HG03558 (cell line): ENCODE results near the gene MEN1.

ENCODE experiments used
- ATAC-seq: cut with Tn5 transposase; IDR thresholded peaks from one replicate; pipeline ENCODE4 v1.9.1; 2021; ENCODE audit warnings: moderate number of reproducible peaks; ENCODE audit not compliant: unreplicated experiment; ENCODE audit errors: extremely low read depth

The MEN1 gene

DNA sequence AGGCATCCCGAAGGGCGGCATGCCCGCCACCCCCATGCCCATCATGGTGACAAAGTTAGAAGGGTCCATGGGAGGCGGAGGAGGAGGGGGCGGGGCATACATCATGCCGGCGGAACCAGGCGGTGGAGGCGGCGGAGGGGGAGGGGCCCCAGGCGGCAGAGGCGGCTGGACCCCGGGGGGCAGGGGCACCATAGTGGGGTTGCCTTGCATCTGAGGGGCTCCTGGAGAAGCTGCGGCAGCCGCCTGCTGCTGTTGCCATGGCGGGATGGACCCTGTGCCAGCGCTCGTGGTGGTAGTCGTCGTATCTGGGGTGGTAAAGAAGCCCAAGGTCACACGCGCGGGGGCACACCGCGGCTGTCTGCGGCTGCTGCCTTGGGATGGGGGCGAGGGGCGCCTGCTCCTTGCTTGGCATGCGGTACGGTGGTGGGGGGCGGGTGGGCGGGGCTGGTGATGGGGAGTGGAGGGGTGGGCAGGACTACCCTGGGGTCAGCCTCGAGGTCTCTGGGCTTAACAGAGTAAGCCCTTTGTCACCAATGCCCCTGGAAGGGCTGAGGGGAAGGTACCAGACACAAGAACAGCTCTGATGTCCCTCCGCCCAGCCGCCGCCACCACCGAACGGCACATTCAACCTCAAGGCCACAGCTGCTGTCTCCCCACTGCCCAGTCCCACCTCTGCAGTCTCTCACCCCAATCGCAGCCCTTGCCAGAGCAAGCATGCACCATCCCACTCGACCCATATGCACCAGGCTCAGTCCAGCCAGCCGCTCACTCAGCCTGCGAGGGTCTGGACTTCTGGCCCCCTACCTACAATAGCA is 44.3 kb downstream of the MEN1 start:
- no peak for ATAC-seq

DNA sequence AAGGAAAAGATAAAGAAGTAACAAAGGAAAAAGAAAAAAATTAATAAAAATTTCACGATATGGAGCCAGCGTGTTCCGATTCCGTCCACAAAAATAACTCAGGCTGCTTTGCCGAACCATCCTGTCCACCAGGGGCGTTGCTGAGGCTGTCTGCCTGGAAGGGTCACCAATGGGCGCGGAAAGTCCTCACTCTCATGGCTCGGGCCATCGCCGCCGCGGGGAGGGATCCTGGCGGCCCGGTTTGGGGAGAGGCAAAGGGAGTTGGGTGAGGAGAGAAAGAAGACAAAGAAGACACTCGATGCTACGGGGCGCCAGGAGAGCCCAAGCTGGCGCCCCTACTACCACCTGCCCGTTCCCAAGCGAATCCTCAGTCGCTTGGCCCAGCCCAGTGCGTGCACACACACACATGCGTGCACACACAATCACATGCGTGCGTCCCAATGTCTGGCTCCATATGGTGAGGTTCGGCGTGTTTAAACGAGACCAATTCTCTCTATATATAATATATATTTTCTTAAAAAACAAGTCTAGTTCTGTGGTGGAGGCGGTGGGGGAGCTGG is 45.0 kb downstream of the MEN1 start:
- ATAC-seq = no peak

DNA sequence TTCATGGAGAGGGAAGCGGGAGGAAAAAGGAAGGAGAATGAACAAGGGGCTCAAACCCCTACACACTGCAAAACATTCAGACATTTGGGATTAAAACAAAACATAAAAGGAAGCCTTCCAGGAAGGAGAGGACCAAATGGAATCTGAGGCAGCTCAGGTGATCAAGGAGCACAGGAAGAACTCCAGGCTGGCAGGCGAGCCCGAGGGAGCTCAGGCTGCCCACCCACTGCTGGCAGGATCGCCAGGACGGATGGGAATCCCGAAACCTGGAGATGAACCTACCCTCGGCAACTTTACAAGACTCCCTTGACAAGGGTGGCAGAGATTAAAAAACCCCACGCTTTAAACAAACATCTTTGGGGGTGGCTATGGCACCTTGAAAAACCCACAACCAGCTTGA is 45.6 kb downstream of the MEN1 start:
- no peak for ATAC-seq

DNA sequence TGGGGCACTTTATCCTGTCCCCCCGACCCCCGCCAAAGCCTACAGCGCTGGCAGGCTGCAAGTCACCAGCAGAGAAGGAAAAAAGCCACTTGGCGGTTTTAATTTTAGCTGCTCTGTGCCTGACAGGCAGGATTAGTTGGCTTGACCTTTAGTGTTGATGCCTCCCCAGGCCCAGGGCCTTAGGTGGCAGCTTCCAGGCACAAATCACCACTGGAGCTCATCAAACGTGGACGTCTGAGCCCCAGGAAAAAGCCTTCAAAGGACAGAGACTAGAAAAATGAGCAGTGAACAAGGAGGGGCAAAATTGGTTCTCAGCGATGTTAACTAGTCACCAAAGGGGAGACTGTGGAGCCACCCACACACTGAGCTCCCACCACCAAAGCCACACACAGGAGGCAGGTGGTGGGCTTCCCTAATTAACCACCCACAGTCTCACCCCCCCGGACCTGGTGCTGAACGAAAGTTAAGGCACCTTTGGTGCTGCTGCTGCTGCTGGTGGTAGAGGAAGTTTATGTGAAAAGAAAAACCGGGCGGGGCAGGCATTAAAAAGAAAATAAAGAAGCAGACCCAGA is 46.2 kb downstream of the MEN1 start:
- no peak for ATAC-seq

DNA sequence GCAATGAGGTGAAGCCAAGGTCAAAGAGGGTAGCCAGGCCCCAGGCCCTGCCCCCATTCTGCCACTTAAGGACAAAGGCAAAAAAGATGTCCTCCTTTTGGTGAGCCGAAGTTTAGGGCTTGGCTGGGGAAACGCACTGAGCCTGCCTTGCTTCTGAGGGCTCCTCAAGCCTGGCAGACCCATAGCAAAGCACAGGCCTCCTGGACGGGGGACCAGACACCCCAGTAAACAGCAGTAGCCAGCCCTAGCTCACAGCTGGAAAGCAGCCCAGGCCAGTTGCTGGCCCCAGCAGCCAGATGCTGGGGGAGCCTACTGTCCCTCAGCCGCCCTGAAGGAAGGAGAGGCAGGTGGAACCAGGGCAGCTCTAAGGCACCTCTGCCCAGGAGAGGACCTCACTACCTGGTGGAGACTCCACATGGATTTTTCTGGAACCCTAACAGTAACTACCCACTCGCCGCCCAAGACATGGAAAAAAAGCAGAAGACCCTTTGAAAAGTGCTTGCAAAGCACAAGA is 46.8 kb downstream of the MEN1 start:
- ATAC-seq = no peak

DNA sequence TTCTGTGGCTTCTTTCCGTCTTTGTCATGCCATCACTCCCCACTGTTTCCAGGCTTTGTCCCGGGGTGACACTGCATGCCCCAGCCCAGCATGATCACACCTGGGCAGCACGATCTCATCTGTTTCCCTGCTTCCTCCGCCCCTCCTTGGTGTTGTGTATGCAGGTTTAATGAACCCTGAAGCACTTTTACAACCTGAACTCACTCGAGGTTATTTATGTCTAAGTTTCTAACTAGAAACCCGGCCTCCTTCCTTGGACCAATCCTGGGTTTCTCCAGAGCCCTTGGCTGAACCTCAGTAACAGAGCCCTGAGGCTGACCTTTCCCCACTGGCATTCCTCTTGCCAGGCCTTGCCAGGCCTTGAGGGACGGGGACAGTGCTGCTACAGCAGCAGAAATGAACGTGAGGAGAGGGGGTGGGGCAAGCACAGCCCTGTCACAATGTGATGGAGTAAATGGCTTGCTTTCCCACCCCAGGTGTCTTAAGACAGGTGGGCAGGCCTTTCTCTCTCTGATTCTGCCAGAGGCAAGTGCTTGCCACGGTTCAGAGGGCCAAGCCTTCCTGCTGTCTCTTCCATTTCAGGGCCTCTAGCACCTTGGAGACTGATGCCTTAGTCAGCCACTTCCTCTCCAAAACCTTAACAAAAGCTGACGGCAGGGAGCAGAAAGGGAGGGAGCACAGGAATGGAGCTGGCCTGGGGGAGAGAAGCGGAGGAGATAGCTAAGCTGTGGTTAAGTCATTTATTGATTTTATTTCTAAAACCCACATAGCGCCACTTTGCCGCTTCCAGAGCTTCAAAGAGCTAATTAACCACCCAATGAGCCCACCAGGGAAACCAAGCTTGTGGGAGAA is 47.5 kb downstream of the MEN1 start:
- ATAC-seq = no peak

DNA sequence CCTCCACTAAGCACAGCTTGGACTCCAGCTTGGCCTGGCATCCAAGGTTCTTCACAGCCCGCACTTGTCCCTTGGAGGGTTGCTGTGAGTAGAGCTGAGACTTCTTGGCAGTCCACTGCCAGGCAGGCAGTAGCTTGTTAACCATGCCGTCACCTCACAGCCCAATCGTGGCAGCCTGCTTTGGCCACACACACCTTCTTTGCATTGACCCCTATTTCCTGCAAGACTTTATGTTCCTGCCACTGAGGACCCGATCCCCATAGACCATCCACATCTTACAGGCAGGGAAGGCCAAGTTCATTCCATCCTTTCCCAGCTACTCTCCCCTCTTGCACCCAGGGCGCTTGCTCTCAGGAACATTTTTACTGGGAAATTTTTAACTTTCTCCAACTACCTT is 48.1 kb downstream of the MEN1 start:
- no peak for ATAC-seq

DNA sequence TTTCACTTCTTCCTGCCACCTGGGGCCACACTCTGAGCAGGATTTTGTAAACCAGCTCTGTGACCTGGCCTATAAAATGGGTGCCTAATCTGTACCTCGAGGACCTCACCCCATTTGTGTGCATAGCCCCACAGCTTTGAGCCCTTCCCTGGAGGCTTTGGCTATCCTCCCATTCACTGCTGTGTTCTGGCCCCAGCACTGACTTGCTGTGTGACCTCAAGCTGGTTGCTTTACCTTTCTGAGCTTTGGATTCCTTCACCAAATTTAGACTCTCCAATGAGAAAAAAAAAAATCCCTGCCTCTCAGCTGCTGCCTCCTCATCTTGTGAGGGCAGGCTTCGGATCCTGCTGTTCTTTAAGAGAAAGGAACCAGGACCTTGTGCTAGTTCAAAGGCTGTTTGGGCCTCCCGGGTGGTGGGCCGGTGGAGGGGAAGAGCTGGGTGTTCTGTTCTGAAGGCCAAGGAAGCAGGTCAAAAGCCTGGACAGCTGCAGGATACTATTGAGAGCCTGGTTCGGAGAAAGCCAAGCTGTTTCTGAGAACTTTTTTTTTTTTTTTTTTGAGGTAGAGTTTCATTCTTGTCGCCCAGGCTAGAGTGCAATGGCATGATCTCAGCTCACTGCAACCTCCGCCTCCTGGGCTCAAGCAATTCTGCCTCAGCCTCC is 49.5 kb downstream of the MEN1 start:
- ATAC-seq = no peak

DNA sequence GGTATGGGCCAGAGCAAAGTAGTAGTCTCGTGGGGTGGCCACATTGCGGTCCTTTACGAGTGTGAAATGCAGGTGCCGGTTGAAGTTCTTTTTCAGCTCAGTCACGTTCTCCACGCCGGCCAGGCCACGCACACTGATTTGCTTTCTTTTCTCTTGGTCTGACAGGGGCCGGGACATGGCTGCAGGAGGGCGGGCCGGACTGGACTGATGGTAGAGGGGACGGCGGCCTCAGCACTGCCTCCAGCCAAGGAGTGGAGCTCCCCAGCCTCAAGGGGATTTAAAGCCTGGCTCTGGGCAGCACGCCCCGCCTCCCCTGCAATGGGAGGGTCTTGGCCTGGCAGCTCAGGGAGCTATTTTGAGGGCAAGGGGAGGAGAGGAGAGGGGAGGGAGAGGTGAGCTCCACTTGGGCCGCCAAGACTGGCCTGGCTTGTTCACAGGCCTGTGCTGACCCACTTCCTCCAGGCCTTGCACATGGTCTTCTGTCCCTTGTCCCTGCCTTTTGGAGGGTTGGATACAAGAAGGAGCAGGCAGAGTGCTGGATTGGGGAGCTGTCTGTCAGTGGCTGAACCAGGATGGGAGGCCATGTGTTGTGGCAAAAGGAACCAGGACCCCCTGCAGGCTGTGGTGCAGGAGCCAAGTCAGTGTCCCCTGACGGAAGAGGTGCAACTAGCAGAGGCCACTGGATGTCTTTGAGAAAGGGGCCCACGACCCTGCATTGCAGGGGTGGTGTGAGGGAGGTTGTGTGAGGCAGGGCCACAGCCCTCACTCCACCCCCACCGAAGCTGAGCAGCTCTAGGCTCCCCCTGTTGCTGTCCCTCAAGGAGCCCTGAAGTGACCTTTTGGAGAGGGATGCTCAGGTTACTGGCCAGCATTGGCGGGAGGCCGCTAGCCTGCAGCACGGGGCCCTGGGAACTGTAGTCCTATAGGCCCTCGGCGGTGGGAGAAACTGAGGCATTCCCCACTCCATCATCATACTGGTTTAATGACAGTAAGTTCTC is 50.3 kb downstream of the MEN1 start, which contains the start of gene PYGM:
PYGM (minus strand) TSS at position 253 of the 998 bp plus-strand sequence; CDS start at position 177, 76 bp downstream.
- no peak for ATAC-seq

DNA sequence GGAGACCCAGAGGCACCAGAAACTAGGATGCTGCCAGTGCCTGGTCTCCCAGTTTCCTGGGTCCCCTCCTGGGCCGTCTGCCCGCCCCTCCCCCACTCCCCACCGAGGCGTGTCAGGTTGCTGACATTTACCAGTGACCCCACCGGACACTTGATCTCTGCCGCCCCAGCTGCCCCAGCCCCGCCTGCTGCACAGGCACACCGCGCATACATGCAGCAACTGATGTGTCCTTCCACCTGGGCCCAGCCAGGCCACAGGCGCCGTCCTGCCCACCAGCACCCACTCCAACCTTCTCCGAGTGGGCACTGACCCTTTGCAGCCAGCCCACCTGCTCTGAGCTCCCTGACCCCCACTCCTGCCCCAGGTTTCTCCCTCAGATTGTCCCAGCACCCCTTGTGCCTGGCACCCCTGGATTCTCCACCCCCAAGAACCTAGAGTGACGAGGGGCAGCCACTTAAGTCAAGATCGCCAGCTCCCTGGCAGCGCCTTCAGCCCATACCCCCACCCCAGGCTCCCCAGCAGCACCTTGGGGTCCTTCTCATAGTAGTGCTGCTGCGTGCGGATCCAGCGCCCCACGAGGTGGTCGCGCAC is 51.1 kb downstream of the MEN1 start:
- ATAC-seq = no peak

DNA sequence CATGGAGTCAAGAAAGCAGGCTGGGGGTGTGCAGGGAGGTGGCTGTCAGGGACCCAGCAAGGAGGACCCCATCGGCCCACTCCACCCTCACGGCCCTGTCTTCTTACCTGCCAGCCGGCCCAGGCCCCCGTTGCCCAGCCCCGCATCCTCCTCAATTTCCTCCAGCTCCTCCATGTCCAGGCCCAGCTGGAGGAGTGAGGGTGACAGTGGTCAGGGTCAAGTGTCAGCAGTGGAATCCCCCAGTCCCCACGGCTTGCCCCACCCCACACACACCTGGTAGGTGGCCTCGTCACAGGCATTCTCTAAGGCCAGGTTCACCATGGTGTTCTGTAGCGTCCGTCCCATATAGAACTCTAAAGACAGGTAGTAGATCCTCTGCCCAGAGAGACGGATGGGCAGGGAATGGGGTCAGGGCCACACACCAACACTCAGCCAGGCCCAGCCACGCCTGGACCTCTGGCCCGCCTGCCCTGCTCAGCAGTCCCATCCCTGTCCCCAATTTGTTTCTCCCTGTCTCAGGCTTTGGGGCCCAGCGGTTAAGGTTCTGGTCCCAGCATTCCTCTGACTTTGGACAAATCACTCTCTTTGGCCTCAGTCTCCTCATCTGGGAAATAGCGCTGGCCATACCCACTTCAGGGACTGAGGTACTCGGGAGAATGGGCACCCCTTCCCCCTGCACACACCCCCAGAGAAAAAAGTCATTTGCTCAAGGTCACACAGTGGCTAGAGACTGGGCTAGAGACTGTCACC is 51.8 kb downstream of the MEN1 start:
- no peak for ATAC-seq

DNA sequence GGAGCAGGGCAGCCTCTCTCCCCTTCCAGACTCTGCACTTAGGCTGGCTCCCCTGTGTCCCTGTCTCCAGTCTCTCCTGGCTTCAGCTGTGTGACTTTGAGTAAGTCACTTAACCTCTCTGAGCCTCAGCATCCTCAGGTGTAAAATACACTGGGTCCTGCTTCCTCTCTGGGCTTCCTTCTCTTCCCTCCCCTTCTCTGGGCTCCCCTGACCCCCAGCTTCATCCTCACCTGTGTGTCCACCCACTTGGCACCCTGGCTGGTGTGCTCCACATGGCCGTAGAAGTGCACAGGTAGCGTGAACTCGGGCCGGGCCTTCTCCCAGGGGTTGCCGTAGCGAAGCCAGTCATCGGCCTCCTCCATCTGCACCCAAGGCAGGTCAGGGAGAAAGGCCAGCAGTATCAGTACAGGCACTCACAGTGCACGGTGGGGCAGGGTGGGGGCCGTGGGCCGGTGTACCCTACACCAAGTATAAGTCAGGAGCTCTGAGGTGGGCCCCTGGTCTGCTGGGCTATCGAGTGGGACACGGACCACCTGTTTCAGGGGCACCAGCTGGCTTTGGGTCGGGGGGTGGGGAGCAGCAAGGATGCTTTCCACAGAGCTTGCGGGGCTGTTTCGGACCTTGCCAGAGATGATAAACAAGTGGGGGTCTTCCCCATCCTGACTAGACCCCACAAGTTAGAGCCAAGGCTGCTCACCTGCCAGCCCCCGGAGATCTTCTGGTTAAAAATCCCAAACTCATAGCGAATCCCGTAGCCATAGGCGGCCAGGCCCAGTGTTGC is 52.6 kb downstream of the MEN1 start:
- no peak for ATAC-seq

DNA sequence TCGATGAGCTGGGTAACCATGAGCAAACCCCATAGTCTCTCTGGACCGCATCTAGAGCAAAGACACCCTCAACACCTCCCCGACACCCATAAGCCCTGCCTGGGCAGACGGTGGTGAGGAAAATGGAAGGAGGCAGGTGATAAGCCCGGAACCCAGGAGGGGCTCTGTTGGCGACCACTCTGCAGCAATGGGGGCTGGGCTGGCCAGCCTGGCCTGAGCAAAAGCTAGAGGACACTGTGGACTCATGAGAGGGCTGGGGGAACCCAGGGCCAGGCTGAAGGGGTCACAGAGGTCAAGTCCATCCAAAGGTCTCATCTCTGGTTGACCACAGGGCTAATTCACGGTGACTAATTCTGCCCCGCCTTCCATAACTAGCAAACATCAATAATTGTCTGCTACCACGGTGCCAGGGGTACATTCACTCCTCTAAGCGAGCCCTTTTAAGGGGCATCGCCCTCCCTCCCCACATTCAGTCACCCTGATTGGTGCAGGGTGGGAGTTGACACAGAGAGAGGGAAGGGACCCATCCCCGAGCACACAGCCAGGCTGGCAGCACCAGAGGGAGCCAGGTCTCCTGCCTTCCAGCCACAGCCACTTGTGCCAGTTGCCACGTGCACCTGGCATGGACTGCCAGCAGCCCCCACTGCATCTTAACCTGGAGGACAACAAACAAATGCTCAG is 54.5 kb downstream of the MEN1 start:
- ATAC-seq = no peak

DNA sequence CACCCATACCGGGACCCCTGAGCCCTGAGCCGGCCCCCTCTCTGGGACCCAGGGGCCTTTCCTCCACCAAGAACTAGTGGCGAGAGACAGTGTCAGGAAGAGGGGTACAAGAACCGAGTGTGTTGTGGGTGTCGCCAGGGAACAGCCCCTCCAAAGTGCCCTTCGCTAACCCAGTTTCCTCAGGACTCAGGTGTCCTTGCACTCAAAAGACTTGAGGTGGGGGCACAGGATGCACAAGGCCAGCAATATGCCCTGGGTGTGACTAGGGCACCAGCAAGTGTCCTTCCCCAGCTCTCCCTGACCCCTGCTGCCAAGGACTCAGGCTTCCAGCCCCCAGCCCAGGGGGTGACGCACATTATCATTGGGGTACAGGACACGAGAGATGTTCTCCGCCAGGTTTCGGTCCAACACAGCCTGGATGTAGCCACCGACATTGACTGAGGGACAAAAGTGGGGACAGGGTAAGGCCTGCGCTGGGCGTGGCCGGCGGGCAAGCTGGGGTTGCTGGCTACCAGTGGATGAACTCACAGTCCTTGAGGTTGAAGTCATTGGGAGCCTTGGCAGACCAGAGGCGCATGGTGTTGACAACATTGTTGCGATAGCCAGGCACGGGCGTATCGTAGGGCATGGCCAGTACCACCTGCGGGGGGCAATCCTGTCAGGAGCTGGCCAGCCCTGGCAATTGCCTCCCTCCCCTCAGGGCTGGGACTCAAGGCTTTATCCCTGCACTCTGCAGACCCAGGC is 55.3 kb downstream of the MEN1 start:
- no peak for ATAC-seq

DNA sequence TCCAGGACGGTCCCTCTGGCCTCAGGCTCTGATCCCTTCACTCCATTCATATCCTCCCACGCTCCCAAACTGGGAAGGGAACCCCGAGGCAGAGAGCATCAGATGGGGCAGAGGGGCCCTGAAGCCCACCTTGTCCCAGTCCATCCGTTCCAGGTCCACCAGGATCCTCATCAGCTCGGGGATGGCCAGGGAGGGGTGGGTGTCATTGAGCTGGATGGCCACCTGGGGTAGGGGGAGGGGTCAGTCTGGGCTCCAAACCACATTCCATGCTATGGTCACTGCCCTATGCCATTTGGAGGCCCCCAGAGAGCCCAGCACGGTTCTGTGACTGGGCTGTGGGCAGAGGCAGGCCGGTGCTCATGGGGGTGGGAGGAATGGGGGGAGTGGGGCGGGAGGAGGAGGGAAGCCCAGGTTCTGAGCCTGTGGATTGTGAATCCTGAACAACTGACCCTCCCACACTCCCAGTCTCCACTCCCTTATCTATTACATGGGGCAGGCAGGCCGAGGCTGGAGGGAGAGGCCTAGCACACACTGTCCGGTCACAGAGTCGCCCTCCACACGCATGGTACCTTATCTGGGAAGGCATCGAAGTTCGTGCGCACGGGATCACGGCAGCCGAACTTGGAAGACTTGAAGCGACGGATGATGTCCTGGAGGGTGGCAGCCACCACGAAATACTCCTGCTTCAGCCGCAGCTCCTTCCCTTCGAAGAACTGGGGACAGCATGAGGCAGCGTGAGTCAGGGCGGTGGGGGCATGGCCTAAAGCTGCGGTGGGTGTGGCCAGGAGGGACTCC is 56.0 kb downstream of the MEN1 start:
- no peak for ATAC-seq
